OCI-LY3 (cell line): ENCODE results near the gene EVA1B.

ENCODE experiments used
- CTCF ChIP-seq: fragments of 200-600, 300-600 bp; sonication (generic); IDR thresholded peaks from 2 replicates; pipeline ENCODE4 v1.5.1; 2014; ENCODE audit warnings: antibody characterized with exemption, low read length, low read depth
- EZH2phosphoT487 ChIP-seq: fragments of 200-600 bp; shearing (Covaris generic); IDR thresholded peaks from 2 replicates; pipeline ENCODE4 v1.6.1; 2018; ENCODE audit warnings: antibody characterized with exemption, mixed run types, low read depth

- no peak for TF ChIP-seq EZH2phosphoT487
- TF ChIP-seq CTCF: no peak
Measured at GRCh38 chr1:36322041-36322785, 1.2 kb downstream of the EVA1B start.
